Stimulated activated CD4-positive, alpha-beta T cell treated with anti-CD3 and anti-CD28 coated beads, Interleukin-4, amount 100 ng/mL, for 24 hours (primary cell): ENCODE measurements around the gene GATAD2A.

Experiments
- DNase-seq: peaks from one replicate; pipeline ENCODE4 v3.0.0-alpha.2; 2020

Gene GATAD2A

GRCh38 chr19:19549804-19550464 is 144.5 kb downstream of the GATAD2A start:
- no peak for DNase-seq

GRCh38 chr19:19550485-19550929 is 145.0 kb downstream of the GATAD2A start:
- DNase-seq: no peak

GRCh38 chr19:19550972-19551852 is 145.7 kb downstream of the GATAD2A start:
- DNase-seq: no peak

GRCh38 chr19:19551853-19552192 is 146.3 kb downstream of the GATAD2A start:
- no peak for DNase-seq

- no peak for DNase-seq
These were observed 147.3 kb downstream of the GATAD2A start for GRCh38 chr19:19552798-19553197.

GRCh38 chr19:19553670-19554069 is 148.2 kb downstream of the GATAD2A start:
- no peak for DNase-seq

- peak; percentile 70 for DNase-seq
These were observed 148.9 kb downstream of the GATAD2A start for GRCh38 chr19:19554074-19555023.

GRCh38 chr19:19558055-19558454 is 152.6 kb downstream of the GATAD2A start:
- no peak for DNase-seq
